ENCODE results near the gene NLRC5. TPM values are rescaled to one million over a fixed set of nuclear protein-coding genes. Genes with fewer than 3 reads are reported as not detected.

NLRC5 gene
- total RNA-seq, 1 donor from 2014 or later, result 6.4 TPM

DNA sequence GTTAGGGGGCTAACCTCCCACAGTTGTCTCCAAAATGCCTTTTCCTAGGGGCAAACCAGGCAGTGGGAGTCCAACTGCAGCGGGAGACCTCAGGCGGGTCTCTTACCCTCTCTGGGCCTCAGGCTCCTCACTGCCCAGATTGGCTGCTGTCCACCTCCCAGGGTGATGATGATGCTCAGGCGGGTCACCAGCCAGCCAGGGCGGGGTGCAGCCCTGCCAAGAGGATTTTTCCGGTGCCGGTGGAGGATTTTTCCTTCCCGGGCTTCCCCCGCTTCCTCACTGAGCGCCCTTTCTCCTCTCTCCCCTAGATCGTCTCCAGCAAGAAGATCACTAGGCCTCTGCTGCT, 125.8 kb downstream of the NLRC5 start:
- DNase-seq (ENCODE audit: low spot score) (no peak), ATAC-seq (no peak)

DNA sequence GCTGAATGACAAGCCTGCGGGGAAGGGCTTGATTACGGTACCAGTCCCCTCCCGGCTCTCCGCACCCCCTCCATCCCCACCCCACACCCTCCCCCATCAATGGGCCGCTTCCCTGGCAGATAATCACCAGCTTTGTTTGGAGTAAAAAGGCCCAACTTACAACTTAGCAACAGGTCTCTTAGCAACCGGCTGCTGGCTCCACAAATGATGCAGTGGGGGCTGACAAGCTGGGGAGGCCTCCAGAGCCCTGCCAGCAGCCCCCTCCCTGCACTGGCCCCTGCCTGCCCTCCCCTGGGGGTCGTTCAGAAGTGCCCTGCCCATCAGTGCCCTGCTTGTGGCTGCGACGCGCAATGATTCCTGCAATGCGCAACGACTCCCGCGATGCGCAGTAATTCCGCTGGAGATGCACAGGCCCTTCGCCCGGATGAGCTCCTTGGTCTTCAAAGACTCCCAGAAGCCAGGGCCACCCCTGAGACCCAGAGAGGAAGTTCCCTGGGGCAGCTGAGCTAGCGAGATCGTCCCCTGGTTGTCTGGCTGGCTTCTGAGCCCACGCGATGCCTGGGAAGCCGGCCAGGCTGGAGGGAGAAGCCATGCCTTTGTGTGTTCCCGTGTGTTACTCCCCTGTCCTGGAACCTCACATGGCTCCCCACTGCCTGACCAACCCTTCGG, 126.3 kb downstream of the NLRC5 start:
- DNase-seq (ENCODE audit: low spot score) (peak; percentile 67), ATAC-seq (peak; percentile 80)

GRCh38 chr16:57118461-57119084, 129.2 kb downstream of the NLRC5 start:
- DNase-seq (ENCODE audit: low spot score), result no peak
- no peak for ATAC-seq

- ATAC-seq (no peak), DNase-seq (ENCODE audit: low spot score) (no peak)
These were observed 134.0 kb downstream of the NLRC5 start for GRCh38 chr16:57123216-57123973.

- DNase-seq (ENCODE audit: low spot score), result no peak
These were observed 134.8 kb downstream of the NLRC5 start for GRCh38 chr16:57123974-57124674.

GRCh38 chr16:57125376-57125775, 136.0 kb downstream of the NLRC5 start:
- ATAC-seq, result no peak
- DNase-seq (ENCODE audit: low spot score), result no peak

More at GRCh38 chr16:57123974-57124674, 134.8 kb downstream of the NLRC5 start:
- no peak for ATAC-seq

- no peak for ATAC-seq
These were observed 136.6 kb downstream of the NLRC5 start for GRCh38 chr16:57125969-57126368.

DNA sequence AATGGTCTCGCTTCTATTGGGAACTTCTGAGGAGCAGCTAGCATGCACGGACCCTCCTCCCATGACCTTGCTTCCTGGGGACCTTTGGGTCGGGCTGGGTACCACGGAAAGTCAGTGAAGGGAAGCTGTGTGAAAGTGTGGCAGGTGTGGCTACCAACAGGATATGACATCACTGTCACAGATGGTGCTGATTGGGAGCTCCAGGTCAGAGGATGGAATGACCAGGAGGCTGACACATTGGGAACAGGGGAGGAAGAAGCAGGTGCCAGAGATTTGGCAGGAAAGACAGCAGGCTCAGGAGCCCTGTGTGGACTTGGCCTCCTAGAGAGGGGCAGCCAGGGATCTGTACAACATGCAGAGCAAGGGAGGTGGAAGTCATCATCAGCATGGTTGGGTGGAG, 137.1 kb downstream of the NLRC5 start:
- no peak for ATAC-seq
- DNase-seq (ENCODE audit: low spot score), result no peak

More at GRCh38 chr16:57125969-57126368, 136.6 kb downstream of the NLRC5 start:
- DNase-seq (ENCODE audit: low spot score), result no peak

DNA sequence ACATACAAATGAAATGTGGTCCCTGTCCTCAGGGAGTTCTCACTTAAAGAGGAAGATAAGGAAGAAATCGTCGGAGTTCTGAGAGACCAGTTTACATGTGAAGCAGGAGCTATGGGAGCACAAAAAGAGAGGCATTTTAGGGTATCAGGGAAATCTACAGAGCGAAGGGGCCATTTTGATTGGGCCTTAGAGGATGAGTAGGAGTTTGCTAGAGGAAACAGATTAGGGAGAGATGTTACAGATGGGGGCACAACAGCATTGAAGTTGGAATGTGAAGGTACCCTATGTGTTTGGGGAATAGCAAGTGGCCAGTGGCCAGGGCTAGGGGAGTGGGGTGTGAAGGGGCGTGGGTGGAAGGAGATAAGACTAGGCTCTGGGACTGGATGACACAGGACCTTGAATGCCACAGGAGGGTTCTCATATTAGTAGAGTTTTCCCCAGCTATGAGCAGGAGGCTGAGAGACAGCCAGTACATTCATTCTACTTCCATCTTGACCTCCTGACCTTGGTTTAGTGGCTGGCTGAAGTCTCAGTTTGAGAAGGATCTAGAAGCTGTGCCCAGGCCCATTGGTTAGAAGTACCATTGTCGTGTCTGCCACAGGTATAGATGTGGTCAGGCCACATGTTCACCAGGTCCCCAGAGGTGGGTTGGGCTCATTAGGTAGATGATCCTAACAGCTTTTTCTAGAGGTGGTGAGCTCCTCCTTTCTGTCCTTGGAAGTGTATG, 137.8 kb downstream of the NLRC5 start:
- ATAC-seq, result no peak
- DNase-seq (ENCODE audit: low spot score), result no peak

GRCh38 chr16:57127836-57128235, 138.5 kb downstream of the NLRC5 start:
- ATAC-seq (no peak), DNase-seq (ENCODE audit: low spot score) (no peak)

DNA sequence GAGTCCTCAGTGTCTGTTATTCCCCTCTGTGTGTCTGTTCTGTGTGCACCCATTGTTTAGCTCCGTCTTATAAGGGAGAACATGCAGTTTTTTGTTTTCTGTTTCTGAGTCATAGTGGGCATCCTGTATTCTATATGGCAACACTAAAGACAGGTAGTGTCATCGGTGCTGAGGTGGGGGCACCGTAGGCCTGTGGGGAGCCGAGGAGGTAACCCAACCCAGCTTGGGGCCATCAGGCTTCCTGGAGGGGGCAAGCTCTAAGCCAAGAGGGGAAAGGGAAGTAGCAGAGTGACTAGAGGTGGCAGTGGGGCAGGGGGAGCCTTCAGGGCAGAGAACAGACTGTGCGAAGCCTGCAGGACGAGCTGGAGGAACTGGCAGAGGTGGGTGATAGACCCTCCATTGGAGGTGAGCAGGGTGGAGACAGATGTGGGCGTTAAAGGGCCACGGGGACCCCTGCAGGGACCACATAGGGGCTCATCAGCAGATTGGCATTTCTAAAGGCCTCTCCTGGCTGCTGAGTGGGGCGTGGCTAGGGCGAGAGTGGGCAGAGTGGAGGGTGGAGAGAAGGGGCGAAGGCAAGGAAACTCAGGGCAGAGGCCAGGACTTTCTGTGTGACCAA, 139.5 kb downstream of the NLRC5 start:
- no peak for DNase-seq (ENCODE audit: low spot score)
- ATAC-seq, result no peak

GRCh38 chr16:57130950-57131321, 141.6 kb downstream of the NLRC5 start:
- no peak for DNase-seq (ENCODE audit: low spot score)
- no peak for ATAC-seq

GRCh38 chr16:57131351-57131970, 142.1 kb downstream of the NLRC5 start:
- no peak for DNase-seq (ENCODE audit: low spot score)
- ATAC-seq, result no peak

- ATAC-seq (peak; percentile 27), DNase-seq (ENCODE audit: low spot score) (no peak)
These were observed 143.1 kb downstream of the NLRC5 start for GRCh38 chr16:57132470-57132869.

DNA sequence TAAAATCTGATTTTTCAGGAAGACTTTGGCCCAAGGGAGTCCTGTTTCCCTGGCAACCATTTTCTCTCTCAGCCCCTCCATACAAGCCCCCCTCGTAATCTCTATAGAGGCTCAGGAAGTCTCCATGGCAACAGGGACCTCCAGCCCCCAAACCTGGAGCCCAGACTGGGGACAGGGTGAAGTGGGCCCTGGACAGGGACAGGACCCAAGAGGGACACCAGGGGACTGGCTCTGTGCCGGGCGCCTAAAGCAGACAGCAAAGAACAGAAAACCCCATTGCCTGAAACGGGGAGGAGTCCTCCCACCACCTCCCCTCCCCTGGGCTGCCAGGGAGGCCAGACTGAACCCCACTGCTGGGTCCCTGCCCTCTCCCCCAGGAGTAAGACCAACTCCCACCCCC, 143.7 kb downstream of the NLRC5 start:
- no peak for ATAC-seq
- no peak for DNase-seq (ENCODE audit: low spot score)

Other genes with a start within 250 kb of the NLRC5 start
- gene SLC12A3, start 124.3 kb upstream of the NLRC5 start, total RNA-seq, result not detected
- 122 TPM for gene HERPUD1, start 57.4 kb upstream of the NLRC5 start, total RNA-seq
- 3.8 TPM for gene CETP, start 27.6 kb upstream of the NLRC5 start, total RNA-seq
- 7.3 TPM for gene CPNE2, start 103.0 kb downstream of the NLRC5 start, total RNA-seq
- 26.6 TPM for gene PSME3IP1, start 196.5 kb downstream of the NLRC5 start, total RNA-seq
- gene RSPRY1, start 196.8 kb downstream of the NLRC5 start, total RNA-seq, result 18.1 TPM

All from left lobe of liver (tissue), 2 donors.